Ishikawa (cell line): ENCODE measurements around the gene DLST.

Experiments used
- CEBPB ChIP-seq: IDR thresholded peaks from 2 replicates; pipeline ENCODE4 v1.6.1; 2012
- CREB1 ChIP-seq: IDR thresholded peaks from 2 replicates; pipeline ENCODE4 v1.6.1; 2012; ENCODE audit warnings: low read depth
- EGR1 ChIP-seq: IDR thresholded peaks from 2 replicates; pipeline ENCODE4 v1.6.1; 2012
- EP300 ChIP-seq: IDR thresholded peaks from 2 replicates; pipeline ENCODE4 v1.6.1; 2012; ENCODE audit warnings: borderline replicate concordance
- FOXM1 ChIP-seq: IDR thresholded peaks from 2 replicates; pipeline ENCODE4 v1.6.1; 2012; ENCODE audit warnings: low read depth, borderline replicate concordance
- NFIC ChIP-seq: IDR thresholded peaks from 2 replicates; pipeline ENCODE4 v1.6.1; 2012
- RAD21 ChIP-seq: IDR thresholded peaks from 2 replicates; pipeline ENCODE4 v1.6.1; 2012; ENCODE audit warnings: low read depth
- TAF1 ChIP-seq: IDR thresholded peaks from 2 replicates; pipeline ENCODE4 v1.6.1; 2012; ENCODE audit warnings: low read depth, mild to moderate bottlenecking
- TCF12 ChIP-seq: IDR thresholded peaks from 2 replicates; pipeline ENCODE4 v1.6.1; 2012; ENCODE audit warnings: low read depth
- TEAD4 ChIP-seq: IDR thresholded peaks from 2 replicates; pipeline ENCODE4 v1.6.1; 2012
- YY1 ChIP-seq: IDR thresholded peaks from 2 replicates; pipeline ENCODE4 v1.6.1; 2012; ENCODE audit warnings: low read depth
- ZBTB7A ChIP-seq: IDR thresholded peaks from 2 replicates; pipeline ENCODE4 v1.6.1; 2012; ENCODE audit warnings: low read depth
- TF ChIP-seq, protein P1 (sequence below): IDR thresholded peaks from 2 replicates; pipeline ENCODE4 v1.6.1; 2012
- TF ChIP-seq, protein P2 (sequence below): IDR thresholded peaks from 2 replicates; pipeline ENCODE4 v1.6.1; 2012
- TF ChIP-seq, protein P3 (sequence below): IDR thresholded peaks from 2 replicates; pipeline ENCODE4 v1.6.1; 2012; ENCODE audit warnings: low read depth, mild to moderate bottlenecking

DLST gene

DNA sequence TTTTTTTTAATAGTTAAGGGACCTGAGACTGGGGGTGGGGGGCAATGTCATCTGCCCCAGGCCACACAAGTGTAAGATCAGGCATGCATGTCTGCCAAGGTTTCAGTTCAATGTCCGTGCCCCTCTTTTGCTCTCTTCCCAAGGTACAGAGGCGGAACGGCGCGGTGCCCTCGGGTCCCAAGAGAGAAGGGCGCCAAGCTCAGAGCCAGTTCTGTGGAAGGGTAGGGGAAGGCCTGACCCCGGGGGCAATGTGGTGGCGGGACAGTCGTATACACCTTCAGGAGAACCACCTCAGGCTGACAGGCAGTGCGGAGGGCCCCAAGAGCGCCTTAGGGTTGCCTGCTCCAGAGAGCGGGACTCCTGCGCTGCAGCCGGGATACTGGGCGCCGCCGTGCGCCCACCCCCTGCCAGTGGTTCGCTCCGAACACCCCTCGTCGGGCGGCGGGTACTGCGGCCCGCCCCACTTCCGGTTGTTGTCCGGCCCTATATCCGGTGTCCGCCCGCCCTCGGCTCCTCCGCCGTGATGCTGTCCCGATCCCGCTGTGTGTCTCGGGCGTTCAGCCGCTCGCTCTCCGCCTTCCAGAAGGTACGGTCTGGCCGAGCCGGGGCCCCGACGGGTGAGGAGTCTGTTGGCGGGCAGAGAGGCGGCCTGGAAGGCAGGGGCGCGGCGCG lies at the start of gene DLST:
Gene DLST, plus strand, starts transcription at position 486 of the 672 bp plus-strand sequence. Its CDS starts 38 bp downstream, at position 524.
- peak; percentile 27; the same call in 1 of the 2 replicates for TF ChIP-seq CEBPB
- TF ChIP-seq EP300, result peak; percentile 77; the same call in 1 of the 2 replicates
- TF ChIP-seq, protein P1, sequence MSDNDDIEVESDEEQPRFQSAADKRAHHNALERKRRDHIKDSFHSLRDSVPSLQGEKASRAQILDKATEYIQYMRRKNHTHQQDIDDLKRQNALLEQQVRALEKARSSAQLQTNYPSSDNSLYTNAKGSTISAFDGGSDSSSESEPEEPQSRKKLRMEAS, result peak; percentile 75
- TF ChIP-seq TCF12, result peak; percentile 29; the same call in 1 of the 2 replicates
- no peak for TF ChIP-seq FOXM1
- TF ChIP-seq TAF1, result peak; percentile 93
- no peak; the same call in 1 of the 2 replicates for TF ChIP-seq NFIC
- no peak for TF ChIP-seq ZBTB7A
- TF ChIP-seq YY1, result peak; percentile 44; the same call in 1 of the 2 replicates
- TF ChIP-seq, protein P2, sequence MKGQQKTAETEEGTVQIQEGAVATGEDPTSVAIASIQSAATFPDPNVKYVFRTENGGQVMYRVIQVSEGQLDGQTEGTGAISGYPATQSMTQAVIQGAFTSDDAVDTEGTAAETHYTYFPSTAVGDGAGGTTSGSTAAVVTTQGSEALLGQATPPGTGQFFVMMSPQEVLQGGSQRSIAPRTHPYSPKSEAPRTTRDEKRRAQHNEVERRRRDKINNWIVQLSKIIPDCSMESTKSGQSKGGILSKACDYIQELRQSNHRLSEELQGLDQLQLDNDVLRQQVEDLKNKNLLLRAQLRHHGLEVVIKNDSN, result peak; percentile 37; the same call in 1 of the 2 replicates
- TF ChIP-seq TEAD4, result peak; percentile 21; the same call in 1 of the 2 replicates

DNA sequence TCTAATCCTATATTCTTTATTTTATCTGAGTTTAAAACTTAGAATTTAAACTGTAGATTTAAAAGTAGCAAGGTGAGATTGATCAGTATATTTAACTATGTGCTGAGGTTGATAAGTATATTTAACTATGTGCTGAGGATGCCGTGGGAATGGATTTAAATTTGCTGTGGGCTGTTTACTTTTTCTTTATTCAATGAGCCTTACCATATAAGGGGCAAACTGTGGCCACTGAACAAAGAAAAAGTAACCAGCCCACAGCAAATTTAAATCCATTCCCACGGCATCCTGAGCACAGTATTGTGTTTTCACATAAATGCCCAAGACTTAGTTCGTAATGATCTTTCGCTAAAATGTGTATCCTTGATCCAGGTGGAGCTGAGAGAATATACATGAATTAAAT lies 48.9 kb upstream of the DLST start:
- TF ChIP-seq EP300 (no peak), TAF1 (no peak), FOXM1 (no peak), TEAD4 (no peak), TCF12 (no peak), CEBPB (no peak), NFIC (no peak), EGR1 (no peak), ZBTB7A (no peak), CREB1 (no peak), YY1 (no peak), RAD21 (no peak)
- TF ChIP-seq, protein P3, sequence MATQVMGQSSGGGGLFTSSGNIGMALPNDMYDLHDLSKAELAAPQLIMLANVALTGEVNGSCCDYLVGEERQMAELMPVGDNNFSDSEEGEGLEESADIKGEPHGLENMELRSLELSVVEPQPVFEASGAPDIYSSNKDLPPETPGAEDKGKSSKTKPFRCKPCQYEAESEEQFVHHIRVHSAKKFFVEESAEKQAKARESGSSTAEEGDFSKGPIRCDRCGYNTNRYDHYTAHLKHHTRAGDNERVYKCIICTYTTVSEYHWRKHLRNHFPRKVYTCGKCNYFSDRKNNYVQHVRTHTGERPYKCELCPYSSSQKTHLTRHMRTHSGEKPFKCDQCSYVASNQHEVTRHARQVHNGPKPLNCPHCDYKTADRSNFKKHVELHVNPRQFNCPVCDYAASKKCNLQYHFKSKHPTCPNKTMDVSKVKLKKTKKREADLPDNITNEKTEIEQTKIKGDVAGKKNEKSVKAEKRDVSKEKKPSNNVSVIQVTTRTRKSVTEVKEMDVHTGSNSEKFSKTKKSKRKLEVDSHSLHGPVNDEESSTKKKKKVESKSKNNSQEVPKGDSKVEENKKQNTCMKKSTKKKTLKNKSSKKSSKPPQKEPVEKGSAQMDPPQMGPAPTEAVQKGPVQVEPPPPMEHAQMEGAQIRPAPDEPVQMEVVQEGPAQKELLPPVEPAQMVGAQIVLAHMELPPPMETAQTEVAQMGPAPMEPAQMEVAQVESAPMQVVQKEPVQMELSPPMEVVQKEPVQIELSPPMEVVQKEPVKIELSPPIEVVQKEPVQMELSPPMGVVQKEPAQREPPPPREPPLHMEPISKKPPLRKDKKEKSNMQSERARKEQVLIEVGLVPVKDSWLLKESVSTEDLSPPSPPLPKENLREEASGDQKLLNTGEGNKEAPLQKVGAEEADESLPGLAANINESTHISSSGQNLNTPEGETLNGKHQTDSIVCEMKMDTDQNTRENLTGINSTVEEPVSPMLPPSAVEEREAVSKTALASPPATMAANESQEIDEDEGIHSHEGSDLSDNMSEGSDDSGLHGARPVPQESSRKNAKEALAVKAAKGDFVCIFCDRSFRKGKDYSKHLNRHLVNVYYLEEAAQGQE, result no peak
- TF ChIP-seq, protein P1, result no peak
- TF ChIP-seq, protein P2, result no peak

DNA sequence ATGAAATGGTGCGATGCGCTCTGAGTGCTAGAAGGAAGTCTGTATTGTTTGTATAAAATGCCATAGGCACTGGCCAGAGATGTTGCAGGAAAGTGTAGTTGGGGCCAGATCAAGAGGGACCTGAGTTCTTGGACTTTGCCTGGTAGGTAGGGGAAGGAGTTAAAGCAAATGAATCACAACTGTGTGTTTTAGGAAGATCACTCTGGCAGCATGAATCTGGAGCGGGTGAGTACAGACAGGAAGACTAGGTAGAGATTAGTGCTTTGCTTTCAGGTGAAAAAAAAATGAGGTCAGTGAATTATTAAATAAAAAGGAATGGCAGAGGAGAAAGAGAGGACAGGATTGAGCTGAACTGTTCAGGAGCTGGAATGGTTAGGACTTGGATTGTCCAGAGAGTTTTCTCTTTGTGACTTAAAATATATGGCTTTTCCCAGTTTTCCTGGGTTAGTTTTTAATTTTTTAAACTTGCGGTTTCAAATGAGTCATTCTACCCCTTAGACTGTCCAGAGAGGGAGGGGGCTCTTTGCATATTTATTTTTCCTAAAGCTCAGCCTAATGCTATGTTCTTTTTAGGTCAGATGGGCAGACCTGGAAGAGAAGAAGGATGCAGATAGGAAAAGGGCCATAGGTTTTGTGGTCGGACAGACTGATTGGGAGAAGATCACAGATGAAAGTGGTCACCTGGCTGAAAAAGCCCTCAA lies 46.9 kb upstream of the DLST start:
- TF ChIP-seq, protein P1, result no peak
- TF ChIP-seq RAD21 (no peak), FOXM1 (no peak), EGR1 (no peak), NFIC (no peak), TEAD4 (no peak), YY1 (no peak), TAF1 (no peak), EP300 (no peak), CREB1 (no peak), CEBPB (no peak), TCF12 (no peak), ZBTB7A (no peak)
- TF ChIP-seq, protein P3, result no peak
- TF ChIP-seq, protein P2, result no peak

DNA sequence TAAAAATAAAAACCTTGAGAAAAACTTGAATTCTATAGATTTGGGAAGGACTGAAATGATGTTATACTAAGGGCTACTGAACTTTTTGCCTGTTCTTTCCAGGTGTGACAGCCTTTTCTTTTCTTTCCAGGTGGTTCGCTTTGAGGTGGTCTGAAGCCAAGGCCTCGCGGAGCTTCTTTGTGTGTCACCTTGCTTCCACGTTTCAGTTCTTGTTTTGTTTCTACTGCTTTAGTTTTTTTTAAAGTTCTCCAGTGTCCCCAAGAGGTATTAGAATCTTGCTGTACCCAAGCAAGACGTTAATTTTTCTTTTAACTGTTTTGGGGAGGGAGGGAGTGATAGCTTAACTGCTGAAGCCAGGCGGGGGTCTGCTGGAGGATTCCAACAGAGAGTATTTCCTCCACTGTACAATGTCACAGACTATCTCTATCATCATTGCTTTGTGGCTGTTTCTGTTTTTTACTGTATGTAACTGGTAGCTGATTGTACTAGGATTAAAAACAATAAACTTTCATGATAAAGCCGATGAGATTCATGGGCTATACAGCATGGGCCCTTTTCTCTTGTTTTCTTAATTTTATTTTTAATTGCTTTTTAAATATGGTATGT lies 46.0 kb upstream of the DLST start:
- TF ChIP-seq TEAD4, result no peak
- TF ChIP-seq, protein P1, result no peak
- TF ChIP-seq, protein P2, result no peak
- no peak for TF ChIP-seq ZBTB7A
- no peak for TF ChIP-seq YY1
- no peak for TF ChIP-seq EP300
- no peak for TF ChIP-seq TCF12
- no peak for TF ChIP-seq EGR1
- TF ChIP-seq RAD21, result no peak
- TF ChIP-seq, protein P3, result no peak
- no peak for TF ChIP-seq CEBPB
- no peak for TF ChIP-seq FOXM1
- TF ChIP-seq CREB1, result no peak
- no peak for TF ChIP-seq NFIC
- no peak for TF ChIP-seq TAF1
